Mesenchymal stem cell (in vitro differentiated cells and primary cell): Measurements from ENCODE around the gene GALR1.

Experiments used
- DNase-seq: peaks from one replicate; pipeline ENCODE4 v3.0.0-alpha.2; 2013
- H2AFZ ChIP-seq: one replicate; pipeline ENCODE4 v1.6.1; 2013; ENCODE audit warnings: low read depth, mild to moderate bottlenecking, control low read depth, inconsistent platforms, low read length, moderate library complexity
- H2AK5ac ChIP-seq: 2 replicates; pipeline ENCODE4 v1.6.1; 2013; ENCODE audit warnings: low read length, moderate library complexity, mild to moderate bottlenecking, inconsistent platforms; ENCODE audit not compliant: severe bottlenecking
- H2BK120ac ChIP-seq: one replicate; pipeline ENCODE4 v1.6.1; 2013; ENCODE audit warnings: low read depth, mild to moderate bottlenecking, inconsistent platforms, low read length, moderate library complexity
- H2BK12ac ChIP-seq, 2 experiments: one replicate each; pipeline ENCODE4 v1.6.1; 2013; ENCODE audit warnings: inconsistent platforms in 2 of 2, low read length in 2 of 2, mild to moderate bottlenecking in 2 of 2, moderate library complexity in 2 of 2, control low read depth in 1 of 2
- H2BK15ac ChIP-seq: one replicate; pipeline ENCODE4 v1.6.1; 2013; ENCODE audit warnings: mild to moderate bottlenecking, low read depth, inconsistent platforms; ENCODE audit not compliant: poor library complexity, severe bottlenecking
- H2BK5ac ChIP-seq: 2 replicates; pipeline ENCODE4 v1.6.1; 2013; ENCODE audit warnings: low read depth, mild to moderate bottlenecking, low read length, control low read depth, inconsistent platforms; ENCODE audit not compliant: poor library complexity, severe bottlenecking
- H3K14ac ChIP-seq, 2 experiments: one replicate each; pipeline ENCODE4 v1.6.1; 2013; ENCODE audit warnings: inconsistent platforms in 2 of 2, low read length in 2 of 2, control low read depth in 1 of 2, mild to moderate bottlenecking in 1 of 2, moderate library complexity in 1 of 2
- H3K18ac ChIP-seq, 2 experiments: one replicate each; pipeline ENCODE4 v1.6.1; 2013; ENCODE audit warnings: inconsistent platforms in 2 of 2, low read length in 2 of 2, control low read depth in 1 of 2, low read depth in 1 of 2, mild to moderate bottlenecking in 1 of 2
- H3K23ac ChIP-seq, 2 experiments: one replicate each; pipeline ENCODE4 v1.6.1; 2013; ENCODE audit warnings: inconsistent platforms in 2 of 2, low read length in 2 of 2, mild to moderate bottlenecking in 2 of 2, moderate library complexity in 2 of 2, control low read depth in 1 of 2
- H3K27ac ChIP-seq: 2 replicates; pipeline ENCODE4 v1.5.1; 2013; ENCODE audit warnings: mild to moderate bottlenecking, moderate library complexity, low read length, control low read depth, inconsistent platforms; ENCODE audit not compliant: poor library complexity, severe bottlenecking
- H3K27me3 ChIP-seq, 2 experiments: 2 replicates each; pipeline versions ENCODE4 v1.6.1 to v1.7.0; 2013; ENCODE audit warnings: low read length in 2 of 2, mild to moderate bottlenecking in 2 of 2, moderate library complexity in 2 of 2, control low read depth in 1 of 2, inconsistent platforms in 1 of 2; ENCODE audit not compliant: control insufficient read depth in 1 of 2, insufficient read depth in 1 of 2
- H3K36me3 ChIP-seq, 2 experiments: 2 replicates each; pipeline versions ENCODE4 v1.6.1 to v1.7.0; 2013; ENCODE audit warnings: low read length in 2 of 2, control low read depth in 1 of 2, inconsistent platforms in 1 of 2, low read depth in 1 of 2, mild to moderate bottlenecking in 1 of 2; ENCODE audit not compliant: insufficient read depth in 2 of 2, control insufficient read depth in 1 of 2
- H3K4ac ChIP-seq, 2 experiments: one replicate each; pipeline ENCODE4 v1.6.1; 2013; ENCODE audit warnings: inconsistent platforms in 2 of 2, low read length in 2 of 2, mild to moderate bottlenecking in 2 of 2, moderate library complexity in 2 of 2, control low read depth in 1 of 2, low read depth in 1 of 2
- H3K4me1 ChIP-seq: 2 replicates; pipeline ENCODE4 v1.6.1; 2013; ENCODE audit warnings: low read depth, low read length, control low read depth; ENCODE audit not compliant: control insufficient read depth, insufficient read depth
- H3K4me2 ChIP-seq: 2 replicates; pipeline ENCODE4 v1.6.1; 2013; ENCODE audit warnings: low read length, mild to moderate bottlenecking, inconsistent platforms; ENCODE audit not compliant: poor library complexity, severe bottlenecking
- H3K4me3 ChIP-seq, 2 experiments: 2 replicates each; pipeline versions ENCODE4 v1.5.1 to v1.7.0; 2013; ENCODE audit warnings: low read length in 2 of 2, mild to moderate bottlenecking in 2 of 2, control low read depth in 1 of 2, low read depth in 1 of 2; ENCODE audit not compliant: insufficient read depth in 1 of 2
- H3K79me1 ChIP-seq: replicated peaks from 2 replicates; pipeline ENCODE4 v1.6.1; 2013; ENCODE audit warnings: mild to moderate bottlenecking, control low read depth, low read length, inconsistent platforms; ENCODE audit not compliant: poor library complexity, severe bottlenecking
- H3K9ac ChIP-seq: 2 replicates; pipeline ENCODE4 v1.7.0; 2013; ENCODE audit warnings: mild to moderate bottlenecking, low read length, moderate library complexity
- H3K9me3 ChIP-seq: 2 replicates; pipeline ENCODE4 v1.7.0; 2013; ENCODE audit warnings: mild to moderate bottlenecking, low read length; ENCODE audit not compliant: control insufficient read depth
- H4K8ac ChIP-seq: one replicate; pipeline ENCODE4 v1.6.1; 2013; ENCODE audit warnings: inconsistent platforms, mild to moderate bottlenecking, low read length, moderate library complexity
- H4K91ac ChIP-seq: one replicate; pipeline ENCODE4 v1.6.1; 2013; ENCODE audit warnings: mild to moderate bottlenecking, low read length, inconsistent platforms
- WGBS: methylation state at CpG from one replicate; pipeline ENCODE4 v1.1.7; 2013; ENCODE audit warnings: mixed read lengths; 5-methylcytosine and 5-hydroxymethylcytosine counted together

Gene GALR1

DNA sequence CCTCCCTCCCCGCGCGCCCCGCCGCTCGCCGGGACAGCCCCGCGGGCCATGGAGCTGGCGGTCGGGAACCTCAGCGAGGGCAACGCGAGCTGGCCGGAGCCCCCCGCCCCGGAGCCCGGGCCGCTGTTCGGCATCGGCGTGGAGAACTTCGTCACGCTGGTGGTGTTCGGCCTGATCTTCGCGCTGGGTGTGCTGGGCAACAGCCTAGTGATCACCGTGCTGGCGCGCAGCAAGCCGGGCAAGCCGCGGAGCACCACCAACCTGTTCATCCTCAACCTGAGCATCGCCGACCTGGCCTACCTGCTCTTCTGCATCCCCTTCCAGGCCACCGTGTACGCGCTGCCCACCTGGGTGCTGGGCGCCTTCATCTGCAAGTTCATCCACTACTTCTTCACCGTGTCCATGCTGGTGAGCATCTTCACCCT, 865 bp downstream of the GALR1 start:
- Histone ChIP-seq H3K9me3 (peaks cover 21% of the 10 kb centered on the region), H3K23ac (no peak overlapping the region), H3K4me2 (no peak overlapping the region), H2BK15ac (no peak overlapping the region), H3K4me1 (peaks cover 18% of the 10 kb centered on the region), H3K18ac (no peak overlapping the region), H2BK12ac (no peak overlapping the region), H3K27me3 (peaks cover 72 to 84% of the 10 kb centered on the region in 2 experiments), H3K4ac (no peak overlapping the region), H4K91ac (peak overlapping the region; percentile 67), H3K14ac (no peak overlapping the region), H4K8ac (no peak overlapping the region), H3K36me3 (no peaks in the 10 kb centered on the region), H2BK120ac (no peak overlapping the region), H3K9ac (no peak overlapping the region), H2BK5ac (no peak overlapping the region), H2AFZ (no peak overlapping the region), H2AK5ac (no peak overlapping the region), H3K4me3 (no peak overlapping the region), H3K27ac (no peak overlapping the region), H3K79me1 (no peaks in the 10 kb centered on the region)
- no peak for DNase-seq
- WGBS: 5% methylated on average over 36 of the region's 40 CpGs

- Histone ChIP-seq H3K4ac (no peak overlapping the region), H3K4me3 (no peak overlapping the region), H3K4me2 (no peak overlapping the region), H3K4me1 (peaks cover 18% of the 10 kb centered on the region), H2BK120ac (no peak overlapping the region), H4K8ac (no peak overlapping the region), H2BK12ac (no peak overlapping the region), H3K27me3 (peaks cover 72 to 90% of the 10 kb centered on the region in 2 experiments), H3K36me3 (no peaks in the 10 kb centered on the region), H3K14ac (no peak overlapping the region), H4K91ac (peak overlapping the region; percentile 67), H3K27ac (no peak overlapping the region), H2AK5ac (no peak overlapping the region), H2AFZ (no peak overlapping the region), H2BK15ac (no peak overlapping the region), H3K9ac (no peak overlapping the region), H2BK5ac (no peak overlapping the region), H3K18ac (no peak overlapping the region), H3K79me1 (no peaks in the 10 kb centered on the region), H3K9me3 (peaks cover 21% of the 10 kb centered on the region), H3K23ac (no peak overlapping the region)
- 6% methylated on average over 67 of the region's 67 CpGs for WGBS
- no peak for DNase-seq
Measured at GRCh38 chr18:77250926-77251729, 1.5 kb downstream of the GALR1 start.

DNA sequence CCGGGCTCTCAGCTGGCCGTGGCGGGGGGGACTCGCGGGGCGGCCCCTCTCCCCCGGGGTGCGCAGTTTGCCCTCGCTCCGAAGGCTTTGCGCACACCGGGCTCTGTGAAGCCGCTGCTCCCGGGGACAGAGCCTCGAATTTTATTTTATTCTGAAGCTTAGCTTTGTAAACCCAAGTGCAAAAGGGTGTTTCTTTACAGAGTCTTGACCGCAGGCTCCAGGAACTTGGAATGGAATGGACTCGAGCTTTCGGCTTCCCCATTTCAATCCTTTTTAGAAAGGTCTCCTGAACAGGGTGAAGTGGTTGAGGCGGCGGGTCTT, 2.0 kb downstream of the GALR1 start:
- H3K27me3 ChIP-seq: peaks cover 73 to 92% of the 10 kb centered on the region in 2 experiments
- H3K14ac ChIP-seq: no peak overlapping the region
- no peak overlapping the region for H3K18ac ChIP-seq
- no peaks in the 10 kb centered on the region for H3K36me3 ChIP-seq
- H2AFZ ChIP-seq: no peak overlapping the region
- no peak overlapping the region for H2BK12ac ChIP-seq
- H3K9ac ChIP-seq: no peak overlapping the region
- H2AK5ac ChIP-seq: no peak overlapping the region
- no peak overlapping the region for H3K4me2 ChIP-seq
- no peak overlapping the region for H3K4me3 ChIP-seq
- peaks cover 18% of the 10 kb centered on the region for H3K4me1 ChIP-seq
- peaks cover 20% of the 10 kb centered on the region for H3K9me3 ChIP-seq
- 21% methylated on average over 20 of the region's 20 CpGs for WGBS
- H2BK5ac ChIP-seq: no peak overlapping the region
- H4K8ac ChIP-seq: no peak overlapping the region
- H3K4ac ChIP-seq: no peak overlapping the region
- no peak overlapping the region for H2BK15ac ChIP-seq
- no peak overlapping the region for H2BK120ac ChIP-seq
- H4K91ac ChIP-seq: no peak overlapping the region
- no peak overlapping the region for H3K23ac ChIP-seq
- no peaks in the 10 kb centered on the region for H3K79me1 ChIP-seq
- H3K27ac ChIP-seq: no peak overlapping the region
- no peak for DNase-seq

GRCh38 chr18:77254711-77255405, 5.2 kb downstream of the GALR1 start:
- Histone ChIP-seq H2AFZ (no peak overlapping the region), H2BK15ac (no peak overlapping the region), H3K4ac (no peak overlapping the region), H2BK5ac (no peak overlapping the region), H3K4me1 (peaks cover 9% of the 10 kb centered on the region), H3K14ac (no peak overlapping the region), H2BK12ac (no peak overlapping the region), H3K9me3 (no peaks in the 10 kb centered on the region), H2AK5ac (no peak overlapping the region), H3K27me3 (peaks cover 50 to 64% of the 10 kb centered on the region in 2 experiments), H3K9ac (no peak overlapping the region), H3K27ac (no peak overlapping the region), H3K36me3 (no peaks in the 10 kb centered on the region), H3K18ac (no peak overlapping the region), H2BK120ac (no peak overlapping the region), H4K8ac (no peak overlapping the region), H3K79me1 (no peaks in the 10 kb centered on the region), H4K91ac (no peak overlapping the region), H3K4me3 (no peak overlapping the region), H3K4me2 (no peak overlapping the region), H3K23ac (no peak overlapping the region)
- 54% methylated on average over 8 of the region's 10 CpGs for WGBS
- no peak for DNase-seq
